Stimulated activated CD8-positive, alpha-beta memory T cell treated with anti-CD3 and anti-CD28 coated beads, Interleukin-4, amount 100 ng/mL, for 1 hour (primary cell): ENCODE results near the gene ZNF605.
"Not testable (repeated sequence)": the region's sequence is repeated elsewhere in the genome, so short reads cannot be mapped to it uniquely, and the experiment has no call there.

Experiments used
- DNase-seq, 2 donors: peaks; one replicate each; pipeline ENCODE4 v3.0.0-alpha.2; 2020; ENCODE audit warnings: low read depth in 2 of 2, low spot score in 1 of 2

ZNF605 gene

GRCh38 chr12:132908145-132909029 is 47.7 kb downstream of the ZNF605 start:
- DNase-seq, result peak; percentile 92

GRCh38 chr12:132907789-132908144 is 48.3 kb downstream of the ZNF605 start:
- not testable (repeated sequence) for DNase-seq

- no peak for DNase-seq
These were observed 48.9 kb downstream of the ZNF605 start for GRCh38 chr12:132907216-132907615.

GRCh38 chr12:132904718-132905328 is 51.3 kb downstream of the ZNF605 start:
- peak; percentile 76 to 87 for DNase-seq

- DNase-seq, result no peak
These were observed 57.1 kb downstream of the ZNF605 start for GRCh38 chr12:132899033-132899432.

- no peak for DNase-seq
These were observed 67.3 kb downstream of the ZNF605 start for GRCh38 chr12:132888852-132889251.

GRCh38 chr12:132887513-132888351 is 68.4 kb downstream of the ZNF605 start, which contains the start of gene CHFR:
Gene CHFR (minus strand): TSS chr12:132887605. CDS start chr12:132887328, 277 bp downstream.
- peak; percentile 88 for DNase-seq

GRCh38 chr12:132886529-132887477 is 69.3 kb downstream of the ZNF605 start:
- DNase-seq, result no peak

GRCh38 chr12:132881818-132882217 is 74.3 kb downstream of the ZNF605 start:
- no peak for DNase-seq

GRCh38 chr12:132874620-132875019 is 81.5 kb downstream of the ZNF605 start:
- not testable (repeated sequence) for DNase-seq

- DNase-seq, result no peak
These were observed 81.9 kb downstream of the ZNF605 start for GRCh38 chr12:132874175-132874574.

- no peak for DNase-seq
These were observed 82.4 kb downstream of the ZNF605 start for GRCh38 chr12:132873724-132874123.

GRCh38 chr12:132872975-132873421 is 83.1 kb downstream of the ZNF605 start:
- DNase-seq, result no peak

GRCh38 chr12:132872073-132872855 is 83.8 kb downstream of the ZNF605 start:
- no peak for DNase-seq

- DNase-seq, result no peak
These were observed 86.6 kb downstream of the ZNF605 start for GRCh38 chr12:132869551-132869950.
